ENCODE measurements around the gene SLC25A48. TPM values are rescaled to one million over a fixed set of nuclear protein-coding genes. Genes with fewer than 3 reads are reported as not detected.

Gene SLC25A48
- total RNA-seq, 2 donors from 2014 or later = not detected

DNA sequence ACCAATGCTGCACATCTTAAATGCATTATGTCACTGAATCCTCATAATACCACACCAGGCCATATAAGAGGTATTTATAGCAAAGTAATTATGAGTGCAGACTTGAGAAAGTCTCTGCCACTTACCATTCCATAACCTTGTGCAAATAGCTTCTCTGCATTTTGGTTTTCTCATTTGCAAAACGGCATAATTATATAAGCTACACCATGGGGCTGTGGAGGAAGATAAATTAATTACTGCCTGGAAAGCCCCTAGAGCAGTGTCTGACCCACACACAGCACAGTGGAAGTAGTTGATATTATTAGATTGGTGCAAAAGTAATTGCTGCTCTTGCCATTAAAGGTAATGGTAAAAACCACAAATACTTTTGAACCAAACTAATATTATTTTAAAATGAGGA is 70.7 kb downstream of the SLC25A48 start:
- peaks cover 68% of the 10 kb centered on the region for H3K27me3 Mint-ChIP-seq
- no peak overlapping the region for H3K4me3 Mint-ChIP-seq
- H3K4me1 Mint-ChIP-seq = peaks cover 5% of the 10 kb centered on the region
- H3K27ac Mint-ChIP-seq = no peak overlapping the region
- DNase-seq = no peak
- no peaks in the 10 kb centered on the region for H3K9me3 ChIP-seq (ENCODE audit: control insufficient read depth, low read length, poor library complexity, severe bottlenecking)
- no peak for ATAC-seq
- no peaks in the 10 kb centered on the region for H3K36me3 Mint-ChIP-seq (ENCODE audit: low read depth)

DNA sequence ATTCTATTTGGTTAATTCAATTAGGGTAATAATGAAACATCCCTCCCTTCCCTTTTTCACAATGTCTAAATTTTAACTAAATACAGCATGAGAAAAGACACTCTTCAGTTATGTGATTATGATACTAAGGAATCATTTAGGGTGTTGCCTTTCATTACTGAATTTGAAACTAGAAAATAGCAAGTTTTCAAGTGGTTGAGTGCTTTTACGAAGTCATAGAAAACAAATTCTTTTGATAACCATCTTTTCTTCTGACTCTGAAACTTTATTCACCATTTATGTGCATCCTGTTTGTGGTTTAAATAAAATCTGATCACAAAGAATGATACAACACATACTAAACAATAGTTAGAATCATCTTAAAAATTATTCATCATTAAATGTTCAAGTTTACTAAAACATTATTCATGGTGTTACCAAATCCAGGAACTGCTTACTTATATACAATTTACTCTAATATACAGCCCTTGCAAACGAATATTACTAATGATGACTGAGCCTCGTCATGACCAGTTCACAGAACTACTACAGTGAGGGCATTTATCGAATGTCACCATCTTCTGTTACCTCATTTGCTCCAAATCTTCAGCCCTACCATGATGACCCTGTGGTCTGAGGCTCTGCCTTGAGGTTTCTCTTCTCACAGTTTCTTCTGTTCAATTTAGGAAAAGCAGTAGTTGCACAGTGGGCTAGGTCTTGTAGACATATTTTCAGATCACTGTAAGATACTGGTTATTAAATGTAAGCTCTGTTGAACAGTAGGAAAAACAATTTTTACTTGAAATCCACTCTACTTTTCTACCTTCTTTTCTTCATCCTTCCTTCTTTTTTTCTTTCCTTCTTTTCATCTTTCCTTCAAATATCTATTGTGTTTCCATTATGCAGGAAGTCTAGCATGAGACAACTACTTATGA is 79.5 kb downstream of the SLC25A48 start:
- Mint-ChIP-seq H3K27me3 (peaks cover 63% of the 10 kb centered on the region), H3K36me3 (ENCODE audit: low read depth) (peaks cover 9% of the 10 kb centered on the region), H3K4me1 (peaks cover 10% of the 10 kb centered on the region), H3K4me3 (peak overlapping the region; percentile 68), H3K27ac (no peak overlapping the region)
- no peaks in the 10 kb centered on the region for H3K9me3 ChIP-seq (ENCODE audit: control insufficient read depth, low read length, poor library complexity, severe bottlenecking)
- ATAC-seq (peak; percentile 12), DNase-seq (no peak)

- H3K9me3 ChIP-seq (ENCODE audit: control insufficient read depth, low read length, poor library complexity, severe bottlenecking) = no peaks in the 10 kb centered on the region
- Mint-ChIP-seq H3K27ac (no peak overlapping the region), H3K36me3 (ENCODE audit: low read depth) (peaks cover 7% of the 10 kb centered on the region), H3K4me3 (no peak overlapping the region), H3K27me3 (peaks cover 57% of the 10 kb centered on the region), H3K4me1 (peaks cover 10% of the 10 kb centered on the region)
- ATAC-seq (no peak), DNase-seq (no peak)
Measured at GRCh38 chr5:135915466-135916001, 81.1 kb downstream of the SLC25A48 start.

DNA sequence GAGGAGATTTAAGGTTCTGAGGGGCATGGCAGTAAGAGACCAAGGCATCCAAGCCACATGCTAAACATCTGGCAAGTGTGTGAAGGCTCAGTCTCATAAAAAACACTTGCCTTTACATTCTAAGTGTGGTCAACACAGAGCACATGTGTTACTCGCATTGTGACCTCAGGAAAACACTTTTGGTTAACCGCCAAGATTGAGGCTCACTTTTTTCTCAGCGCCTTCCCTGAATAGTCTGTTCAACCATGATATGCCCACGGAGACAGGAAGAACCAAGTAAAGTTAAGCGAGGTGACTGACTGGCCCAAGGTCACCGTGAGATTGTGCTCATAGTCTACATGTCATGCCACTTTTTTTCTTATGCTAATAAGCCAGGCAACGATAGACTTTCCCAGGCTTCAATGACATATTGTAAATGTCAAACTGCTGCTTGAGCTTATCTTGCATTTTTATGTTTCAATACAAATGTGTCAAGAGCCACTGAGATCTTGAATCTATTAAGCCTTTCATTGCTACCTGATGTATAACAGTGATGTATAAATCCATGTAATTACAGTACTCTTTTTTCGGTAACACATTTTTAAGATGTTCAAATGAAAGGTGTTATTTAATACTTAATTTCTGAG is 82.3 kb downstream of the SLC25A48 start:
- ATAC-seq = no peak
- H3K4me3 Mint-ChIP-seq = no peak overlapping the region
- DNase-seq = no peak

GRCh38 chr5:135920199-135920598 is 85.7 kb downstream of the SLC25A48 start:
- Mint-ChIP-seq H3K27ac (no peak overlapping the region), H3K27me3 (peaks cover 61% of the 10 kb centered on the region), H3K36me3 (ENCODE audit: low read depth) (peaks cover 3% of the 10 kb centered on the region), H3K4me1 (no peaks in the 10 kb centered on the region), H3K4me3 (no peak overlapping the region)
- ATAC-seq (no peak), DNase-seq (no peak)
- H3K9me3 ChIP-seq (ENCODE audit: control insufficient read depth, low read length, poor library complexity, severe bottlenecking) = no peaks in the 10 kb centered on the region

More for the DNA sequence above, 82.3 kb downstream of the SLC25A48 start:
- peaks cover 6% of the 10 kb centered on the region for H3K36me3 Mint-ChIP-seq (ENCODE audit: low read depth)
- H3K9me3 ChIP-seq (ENCODE audit: control insufficient read depth, low read length, poor library complexity, severe bottlenecking) = no peaks in the 10 kb centered on the region
- no peak overlapping the region for H3K27ac Mint-ChIP-seq
- H3K4me1 Mint-ChIP-seq = peaks cover 9% of the 10 kb centered on the region
- peaks cover 47% of the 10 kb centered on the region for H3K27me3 Mint-ChIP-seq

GRCh38 chr5:135921388-135921787 is 86.9 kb downstream of the SLC25A48 start:
- ATAC-seq (no peak), DNase-seq (no peak)
- H3K9me3 ChIP-seq (ENCODE audit: control insufficient read depth, low read length, poor library complexity, severe bottlenecking) = peaks cover 2% of the 10 kb centered on the region
- Mint-ChIP-seq H3K4me1 (no peaks in the 10 kb centered on the region), H3K27me3 (peaks cover 61% of the 10 kb centered on the region), H3K36me3 (ENCODE audit: low read depth) (peaks cover 3% of the 10 kb centered on the region), H3K4me3 (no peak overlapping the region), H3K27ac (no peak overlapping the region)

GRCh38 chr5:135930029-135930948 is 95.8 kb downstream of the SLC25A48 start:
- peaks cover 3% of the 10 kb centered on the region for H3K4me1 Mint-ChIP-seq
- peak overlapping the region; percentile 25 for H3K4me3 Mint-ChIP-seq
- H3K36me3 Mint-ChIP-seq (ENCODE audit: low read depth) = no peaks in the 10 kb centered on the region
- ATAC-seq (no peak), DNase-seq (no peak)
- H3K9me3 ChIP-seq (ENCODE audit: control insufficient read depth, low read length, poor library complexity, severe bottlenecking) = peaks cover 2% of the 10 kb centered on the region
- no peak overlapping the region for H3K27ac Mint-ChIP-seq
- H3K27me3 Mint-ChIP-seq = peaks cover 50% of the 10 kb centered on the region

GRCh38 chr5:135930949-135931295 is 96.5 kb downstream of the SLC25A48 start:
- no peak for DNase-seq
- Mint-ChIP-seq H3K4me3 (peak overlapping the region; percentile 12), H3K27me3 (peaks cover 54% of the 10 kb centered on the region), H3K36me3 (ENCODE audit: low read depth) (no peaks in the 10 kb centered on the region), H3K27ac (no peak overlapping the region), H3K4me1 (peaks cover 3% of the 10 kb centered on the region)
- H3K9me3 ChIP-seq (ENCODE audit: control insufficient read depth, low read length, poor library complexity, severe bottlenecking) = peaks cover 2% of the 10 kb centered on the region
- ATAC-seq = no peak

DNA sequence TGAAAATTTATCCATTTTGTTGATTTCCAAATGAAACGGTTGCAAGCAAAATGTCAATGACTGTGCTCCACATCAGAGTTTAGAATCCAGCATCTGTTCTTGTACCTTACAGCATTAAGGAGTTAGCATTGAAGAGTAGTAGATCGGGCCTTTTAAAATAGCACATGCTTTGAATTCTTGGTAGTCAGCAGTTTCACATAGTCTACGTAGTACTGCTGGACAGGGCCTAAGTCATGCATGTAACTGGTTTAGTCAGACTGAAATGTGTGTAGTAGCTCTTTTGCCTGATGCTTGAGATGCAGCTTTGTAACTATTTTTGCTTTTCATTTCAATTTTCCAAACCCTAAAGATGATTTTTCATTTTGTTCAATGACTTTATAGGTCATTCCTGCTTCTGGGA is 100.5 kb downstream of the SLC25A48 start:
- H3K36me3 Mint-ChIP-seq (ENCODE audit: low read depth) = no peaks in the 10 kb centered on the region
- no peak overlapping the region for H3K4me3 Mint-ChIP-seq
- DNase-seq = no peak
- no peak for ATAC-seq
- no peak overlapping the region for H3K27ac Mint-ChIP-seq
- no peaks in the 10 kb centered on the region for H3K9me3 ChIP-seq (ENCODE audit: control insufficient read depth, low read length, poor library complexity, severe bottlenecking)
- peaks cover 40% of the 10 kb centered on the region for H3K27me3 Mint-ChIP-seq
- H3K4me1 Mint-ChIP-seq = peaks cover 3% of the 10 kb centered on the region

DNA sequence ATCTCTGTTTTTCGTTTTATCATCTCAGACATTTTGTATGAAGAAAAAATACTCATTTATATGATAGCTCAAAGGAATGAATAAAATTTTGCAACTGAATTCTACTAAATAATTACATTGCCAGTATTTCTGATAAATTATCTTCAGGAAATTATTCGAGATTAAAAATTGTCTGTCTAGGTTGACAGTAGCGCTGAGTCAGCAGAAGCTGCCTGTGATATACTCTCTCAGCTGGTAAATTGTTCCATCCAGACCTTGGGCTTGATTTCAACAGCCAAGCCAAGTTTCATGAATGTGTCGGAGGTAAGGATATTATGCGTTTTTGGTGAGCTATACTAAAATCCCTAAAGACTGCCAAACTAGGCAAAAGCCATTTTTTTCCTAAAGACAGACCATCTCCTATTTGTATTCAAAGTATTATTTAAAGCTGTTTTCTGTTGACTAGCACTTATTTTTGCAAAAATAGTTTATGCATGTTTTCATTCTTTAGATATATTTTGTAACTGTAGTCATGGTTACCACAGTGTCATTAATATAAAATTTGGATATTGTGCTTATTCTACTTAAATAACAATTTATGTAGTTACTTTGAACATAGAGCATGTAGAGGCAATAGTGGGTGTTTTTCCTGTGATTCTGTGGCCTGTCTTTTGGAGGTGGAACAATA is 102.9 kb downstream of the SLC25A48 start:
- Mint-ChIP-seq H3K36me3 (ENCODE audit: low read depth) (no peaks in the 10 kb centered on the region), H3K4me3 (no peak overlapping the region), H3K27ac (no peak overlapping the region), H3K4me1 (no peaks in the 10 kb centered on the region), H3K27me3 (peaks cover 35% of the 10 kb centered on the region)
- ATAC-seq (no peak), DNase-seq (no peak)
- no peaks in the 10 kb centered on the region for H3K9me3 ChIP-seq (ENCODE audit: control insufficient read depth, low read length, poor library complexity, severe bottlenecking)

Data from T-helper 17 cell (primary cell).